CD4-positive, alpha-beta T cell treated with Interleukin-4 for 1 hour (primary cell): ENCODE measurements around the gene GBP7.
"Not testable (repeated sequence)": the region's sequence is repeated elsewhere in the genome, so short reads cannot be mapped to it uniquely, and the experiment has no call there.

Source experiments
- DNase-seq, 2 donors: peaks; one replicate each; pipeline ENCODE4 v3.0.0-alpha.2; 2020 to 2022

The GBP7 gene

DNA sequence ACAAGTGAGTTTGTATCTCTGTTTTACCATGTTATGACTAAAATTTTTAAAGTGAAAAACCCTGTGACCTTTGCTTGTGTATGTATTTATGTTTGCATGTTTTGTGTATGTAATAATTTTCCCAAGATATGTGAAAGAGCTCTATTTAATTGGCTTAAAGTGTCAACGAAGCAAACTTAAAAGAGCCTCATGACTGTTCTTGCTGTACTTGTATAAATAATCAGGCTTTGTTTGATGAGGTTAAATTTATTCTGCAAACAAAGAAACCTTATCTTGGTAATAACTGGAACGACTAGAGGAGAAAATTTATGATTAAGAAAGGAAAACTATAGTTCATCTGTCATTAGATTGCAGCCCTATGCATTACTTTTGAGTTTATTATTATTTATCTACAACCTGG lies 6.6 kb downstream of the GBP7 start:
- no peak for DNase-seq

DNA sequence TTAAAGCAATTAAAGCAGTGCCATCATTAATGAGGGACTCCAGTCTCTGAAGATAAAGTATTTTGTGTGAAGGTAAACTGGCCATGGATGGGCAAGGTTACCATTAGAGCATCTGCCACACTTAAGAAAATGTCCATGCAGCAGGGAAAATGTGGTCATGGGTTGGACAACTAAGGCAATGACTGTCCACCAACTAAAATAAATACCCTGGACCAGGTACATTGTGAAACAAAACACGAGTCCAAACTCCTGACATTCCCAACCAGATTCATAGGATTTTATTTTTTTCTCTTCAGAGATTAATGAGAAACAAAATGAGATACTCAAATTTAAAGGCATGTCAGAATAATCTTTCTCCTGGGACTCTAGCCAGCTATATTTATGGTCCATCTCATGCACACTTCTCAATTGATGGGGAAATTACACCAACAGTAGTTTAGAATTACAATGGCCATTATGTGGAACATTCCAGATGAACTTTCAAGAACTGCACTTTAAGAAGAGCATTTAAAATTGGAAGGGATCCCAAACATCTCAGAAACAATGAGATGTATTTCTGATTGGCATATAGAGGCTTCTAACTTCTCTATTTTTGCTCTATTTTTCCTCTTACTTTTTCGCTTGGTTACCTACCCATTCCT lies 8.1 kb downstream of the GBP7 start:
- no peak for DNase-seq

DNA sequence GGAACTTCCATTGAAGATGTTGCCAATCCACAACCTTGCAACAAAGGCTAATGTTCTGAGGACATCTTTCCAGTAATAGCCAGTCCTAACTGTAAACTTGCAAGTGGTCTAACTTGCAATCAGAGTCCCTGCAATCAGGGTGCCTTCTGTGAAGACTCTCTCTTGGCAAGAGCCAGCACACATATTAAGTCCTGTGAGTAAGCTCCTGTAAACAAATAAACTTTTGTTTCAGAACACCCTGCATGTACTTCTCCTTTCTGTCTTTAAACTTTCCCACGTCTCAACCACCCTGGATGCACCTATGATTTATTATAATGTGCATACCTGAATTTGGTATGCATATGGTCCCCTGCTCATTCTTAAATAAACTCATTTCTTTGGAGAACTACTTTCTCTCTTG lies 9.1 kb downstream of the GBP7 start:
- no peak for DNase-seq

GRCh38 chr1:89165811-89166210 lies 10.0 kb downstream of the GBP7 start:
- no peak for DNase-seq

GRCh38 chr1:89151047-89151446 lies 24.8 kb downstream of the GBP7 start:
- DNase-seq, result no peak

DNA sequence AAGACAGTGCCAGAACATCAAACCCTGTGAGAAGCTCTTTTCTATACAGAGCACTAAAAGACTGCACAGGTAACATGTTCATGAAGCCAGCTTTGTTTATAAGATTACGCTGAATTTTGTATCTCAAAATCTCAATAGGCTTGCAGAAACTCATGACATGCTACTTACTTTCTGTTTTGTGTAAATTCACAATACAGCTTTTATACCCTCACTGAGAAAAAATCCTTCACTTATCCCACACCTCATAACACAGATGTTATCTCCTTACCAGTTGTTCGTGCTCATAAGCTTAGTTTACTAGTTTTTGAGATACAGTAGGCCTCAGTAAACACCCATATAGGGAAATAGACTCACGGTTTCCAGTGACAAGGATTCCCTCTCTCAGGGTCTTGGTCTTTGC lies 25.8 kb downstream of the GBP7 start:
- DNase-seq, result no peak

GRCh38 chr1:89149229-89149628 lies 26.6 kb downstream of the GBP7 start:
- no peak for DNase-seq

DNA sequence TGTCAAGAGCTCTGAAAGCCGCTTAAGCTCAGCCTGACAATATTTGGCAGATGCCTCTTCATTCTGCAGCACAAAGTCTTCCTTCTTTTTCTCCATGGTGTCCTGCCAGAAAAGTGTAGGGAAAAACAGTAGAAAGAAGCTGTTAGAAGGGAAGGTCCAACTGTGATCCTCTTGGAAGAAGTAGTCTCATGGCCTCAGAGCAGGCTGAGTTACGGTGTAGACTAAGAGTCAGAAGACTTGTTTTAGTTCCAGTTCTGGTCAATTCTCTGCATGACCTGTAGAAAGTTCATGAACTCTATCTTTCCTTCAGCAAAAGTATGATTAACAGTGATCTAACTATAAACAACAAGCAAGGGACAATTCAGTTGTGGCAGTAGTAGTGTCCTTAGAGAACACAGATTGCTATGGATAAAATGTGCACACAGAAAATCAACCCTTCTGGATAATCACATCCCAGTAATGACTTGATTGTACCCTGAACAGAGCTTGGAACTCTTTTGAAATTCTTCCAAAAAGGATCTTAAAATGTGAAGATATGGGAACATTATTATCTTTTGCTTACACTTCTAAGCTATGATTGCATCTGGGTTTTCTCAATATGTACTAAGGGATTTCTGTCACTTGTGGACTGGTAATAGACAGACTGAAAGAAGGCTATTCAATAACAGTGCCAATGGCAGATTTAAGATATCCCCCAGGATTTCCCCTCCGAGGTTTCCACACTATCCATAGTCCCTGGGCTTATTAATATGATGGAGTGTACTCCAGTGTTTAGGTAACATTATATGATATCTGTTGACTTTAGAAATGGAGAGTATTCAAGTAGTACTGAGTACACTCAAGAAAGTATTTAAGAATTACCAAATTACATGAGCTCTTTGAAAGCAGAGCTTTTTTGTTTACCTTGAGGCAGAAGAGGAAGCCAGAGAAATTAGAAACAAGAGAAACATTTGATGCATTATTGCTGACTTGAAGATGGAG lies 27.8 kb downstream of the GBP7 start:
- no peak for DNase-seq

DNA sequence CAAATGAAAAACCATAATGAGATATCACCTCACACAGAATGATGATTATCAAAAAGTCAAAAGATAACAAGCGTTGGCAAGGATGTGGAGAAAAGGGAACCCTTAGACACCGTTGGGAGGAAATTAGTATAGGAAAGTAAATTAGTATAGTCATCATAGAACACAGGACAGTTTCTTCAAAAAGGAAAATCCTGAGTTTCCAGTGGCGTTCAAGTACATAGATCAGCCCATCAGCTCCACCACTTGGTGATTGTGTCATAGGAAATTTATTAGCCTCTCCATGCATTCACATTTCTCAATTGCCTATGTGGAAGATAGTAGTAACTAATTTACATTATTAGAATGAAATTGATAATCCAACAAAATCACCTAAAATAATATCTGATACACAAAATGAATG lies 29.1 kb downstream of the GBP7 start:
- DNase-seq, result no peak

DNA sequence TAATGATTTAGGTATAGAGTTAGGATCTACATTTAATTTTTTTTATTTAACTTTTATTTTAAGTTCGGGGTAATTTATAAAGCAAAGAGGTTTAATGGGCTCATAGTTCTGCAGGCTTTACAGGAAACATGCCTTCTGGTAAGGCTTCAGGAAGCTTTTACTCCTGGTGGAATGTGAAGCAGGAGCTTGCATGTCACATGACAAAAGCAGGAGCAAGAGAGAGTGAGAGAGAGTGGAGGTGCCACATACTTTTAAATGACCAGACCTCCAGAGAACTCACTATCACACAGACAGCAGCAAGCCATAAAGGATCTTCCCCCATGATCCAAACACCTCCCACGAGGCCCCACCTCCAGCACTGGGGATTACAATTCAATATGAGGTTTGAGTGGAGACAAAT lies 32.3 kb downstream of the GBP7 start:
- DNase-seq, result no peak

DNA sequence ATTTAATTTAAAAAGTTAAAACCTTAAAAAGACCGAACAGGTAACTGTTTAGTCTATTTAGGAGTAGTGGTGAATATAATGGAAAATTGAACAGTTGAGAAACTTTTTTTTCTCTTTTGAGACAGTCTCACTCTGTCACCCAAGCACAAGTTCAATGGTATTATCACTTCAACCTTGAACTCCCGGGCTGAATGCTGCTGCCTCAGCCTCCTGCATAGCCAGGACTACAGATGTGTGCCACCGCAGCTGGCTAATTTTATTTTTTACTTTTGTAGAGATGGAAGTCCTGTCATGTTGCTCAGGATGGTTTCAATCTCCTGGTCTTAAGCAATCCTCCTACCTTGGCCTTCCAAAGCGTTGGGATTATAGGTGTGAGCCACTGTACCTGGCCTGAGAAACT lies 33.6 kb downstream of the GBP7 start:
- DNase-seq, result no peak

DNA sequence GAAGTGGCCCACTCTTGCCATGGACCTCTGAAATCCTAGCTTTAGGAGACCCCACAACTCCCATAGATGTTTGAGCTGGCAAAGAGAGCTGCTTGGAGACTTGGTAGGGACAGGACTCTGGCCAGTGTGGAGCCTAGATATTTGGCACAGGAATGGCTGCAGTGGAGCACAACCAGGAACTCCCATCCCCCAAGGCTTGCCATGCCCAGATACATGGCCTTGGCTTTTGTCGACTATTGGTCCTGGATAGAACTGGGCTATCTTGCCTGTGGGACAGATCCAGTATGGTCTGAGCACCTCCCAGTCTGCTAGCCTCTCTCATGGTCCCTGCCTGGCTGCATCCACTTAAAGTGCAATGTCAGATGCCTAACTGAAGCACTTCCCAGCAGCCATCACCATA lies 42.1 kb downstream of the GBP7 start:
- no peak for DNase-seq

DNA sequence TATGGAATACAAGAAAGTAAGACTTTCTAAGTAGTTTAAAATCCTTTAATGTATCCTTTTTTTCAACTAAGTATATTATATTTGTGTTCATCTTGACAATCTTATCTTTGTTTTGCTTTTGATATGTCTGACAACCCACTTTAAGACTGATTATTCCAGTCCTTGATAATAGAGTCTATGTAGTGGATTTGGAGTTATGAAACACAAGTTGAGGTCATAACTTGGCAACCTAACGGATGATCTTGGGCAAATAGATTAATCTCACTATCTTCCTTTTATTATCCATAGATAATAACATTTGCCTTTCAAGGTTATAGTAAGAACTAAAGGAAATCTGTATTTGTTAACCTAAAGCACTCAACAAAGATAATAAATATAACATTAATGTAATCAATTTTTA lies 45.1 kb downstream of the GBP7 start:
- DNase-seq, result no peak

GRCh38 chr1:89129911-89130310 lies 45.9 kb downstream of the GBP7 start:
- DNase-seq, result no peak

- not testable (repeated sequence) for DNase-seq
Observed at GRCh38 chr1:89128003-89128458, 47.8 kb downstream of the GBP7 start.

- DNase-seq, result peak; percentile 86 to 90
Observed at GRCh38 chr1:89126602-89127565, 48.9 kb downstream of the GBP7 start.

GRCh38 chr1:89125913-89126580 lies 49.8 kb downstream of the GBP7 start, which contains the start of gene GBP2:
Gene GBP2 (minus strand): TSS chr1:89126114. CDS start chr1:89121966, 4,148 bp downstream.
- DNase-seq, result peak in 1 of 2 donors; percentile 76

DNA sequence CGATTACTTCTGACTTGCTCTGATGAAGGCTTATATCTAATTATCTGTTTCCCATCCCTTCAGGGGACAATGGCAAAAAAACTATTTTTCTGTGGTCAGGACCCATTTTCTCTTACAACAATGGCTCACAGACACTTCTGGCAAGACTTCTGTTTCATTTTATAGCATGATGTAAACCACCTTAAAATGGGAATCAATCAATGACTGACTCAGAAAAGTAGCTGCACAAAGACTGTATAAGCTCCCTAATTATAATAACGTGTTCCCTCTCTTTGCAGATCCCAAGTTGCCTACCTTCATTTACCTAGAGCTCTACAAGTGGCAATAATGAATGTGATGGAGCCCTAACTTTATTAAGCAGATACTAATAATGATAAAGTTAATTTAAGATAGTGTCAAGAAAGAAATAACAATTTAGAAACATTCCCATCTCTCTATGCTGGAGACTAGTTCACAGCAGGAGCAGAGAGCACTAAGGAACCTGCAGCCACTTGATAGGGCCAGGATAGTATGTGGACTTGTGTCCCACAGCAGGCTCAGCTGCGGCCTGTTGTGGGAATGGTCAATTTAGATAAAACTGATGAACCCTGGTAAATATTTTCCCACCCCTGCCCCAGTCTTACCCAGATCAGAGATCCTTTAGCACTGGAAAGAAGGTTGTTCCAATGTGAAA lies 50.4 kb downstream of the GBP7 start:
- peak in 1 of 2 donors; percentile 29 for DNase-seq

DNA sequence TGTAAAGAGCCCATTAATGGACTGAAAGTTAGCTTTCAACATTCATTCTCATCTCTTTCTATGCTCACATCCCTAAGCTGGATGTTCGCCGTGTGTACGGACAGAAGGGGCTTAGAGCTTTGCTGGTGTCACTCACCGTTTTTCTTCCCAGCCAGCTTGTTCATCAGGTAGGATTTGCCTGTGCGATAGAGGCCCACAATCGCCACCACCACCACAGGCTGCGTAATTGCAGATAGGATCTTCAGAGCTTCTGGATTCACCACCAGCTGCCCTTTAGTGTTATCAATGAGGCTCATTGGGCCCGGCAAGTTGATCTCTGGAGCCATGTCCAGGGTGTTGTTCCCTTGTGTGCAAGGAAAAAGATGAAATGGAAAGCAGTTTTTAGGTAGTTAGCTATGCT lies 54.2 kb downstream of the GBP7 start:
- no peak for DNase-seq

DNA sequence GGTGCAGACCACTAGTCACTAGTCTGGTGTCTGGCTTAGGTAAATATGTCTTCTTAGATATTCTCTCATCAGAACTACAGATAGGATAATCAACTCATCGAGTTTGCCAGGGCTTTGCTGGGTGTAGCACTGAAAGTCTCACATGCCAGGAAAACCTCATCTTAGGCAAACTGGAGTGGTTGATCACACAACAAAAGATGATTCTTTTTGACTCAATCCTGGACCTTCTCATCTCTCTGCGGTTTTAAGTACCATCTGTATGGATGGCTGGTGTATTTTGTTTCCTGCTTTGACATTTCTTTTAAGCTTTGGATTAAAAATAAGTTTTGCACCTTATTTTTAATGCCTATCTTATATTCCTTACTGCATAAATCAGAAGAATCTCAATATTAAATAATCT lies 61.1 kb downstream of the GBP7 start:
- DNase-seq, result no peak

DNA sequence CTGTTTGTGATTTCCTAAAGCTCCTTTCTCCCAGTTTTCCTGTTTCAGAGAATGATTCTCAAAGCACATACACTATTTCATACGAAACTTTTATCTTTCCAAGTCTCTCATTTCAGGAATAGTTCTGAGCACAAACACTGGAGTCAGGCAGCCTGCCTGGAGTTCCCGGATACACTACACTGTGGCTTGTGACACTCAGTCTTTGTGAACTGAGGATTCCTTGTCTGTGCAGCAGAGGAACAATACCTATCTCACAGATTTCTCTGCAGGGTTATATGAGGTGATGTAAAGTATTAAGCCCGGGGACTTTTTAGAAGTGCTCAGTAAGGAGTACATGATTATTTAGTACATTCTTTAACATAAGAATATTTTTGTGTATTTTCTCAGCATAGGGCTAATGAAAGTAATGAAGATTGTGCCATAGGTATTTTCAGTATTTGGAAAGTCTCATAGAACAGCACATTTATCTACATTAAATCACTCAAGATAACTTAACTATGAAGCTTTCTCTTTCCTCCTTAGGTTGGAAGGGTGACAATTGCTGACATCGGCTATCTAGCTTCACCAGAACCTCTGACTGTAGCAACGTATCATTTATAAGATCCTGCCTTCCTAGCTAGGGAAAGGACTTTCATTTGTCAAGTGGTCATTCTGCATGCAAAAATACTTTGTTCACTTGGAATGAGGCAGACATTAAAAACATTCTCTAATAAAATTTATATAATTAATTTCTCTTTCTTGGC lies 62.8 kb downstream of the GBP7 start:
- no peak for DNase-seq
